Measurements from ENCODE around the gene SLC22A23.

SLC22A23 gene

GRCh38 chr6:3425574-3425973, 31.3 kb downstream of the SLC22A23 start:
- H3K4me3 ChIP-seq (ENCODE audit: low read length): no peak overlapping the region
- H3K9ac ChIP-seq (ENCODE audit: low read length): no peak overlapping the region
- H3K9me3 ChIP-seq (ENCODE audit: control insufficient read depth, low read depth, low read length): no peaks in the 10 kb centered on the region
- H3K27ac ChIP-seq (ENCODE audit: low read length): no peak overlapping the region
- no peaks in the 10 kb centered on the region for H3K36me3 ChIP-seq (ENCODE audit: control insufficient read depth, low read depth, low read length)
- H3K27me3 ChIP-seq (ENCODE audit: control insufficient read depth, insufficient read depth, low read length): no peaks in the 10 kb centered on the region
- H3K4me1 ChIP-seq (ENCODE audit: control insufficient read depth, low read depth, low read length): peaks cover 57% of the 10 kb centered on the region

GRCh38 chr6:3424185-3424927, 32.5 kb downstream of the SLC22A23 start:
- H3K27ac ChIP-seq (ENCODE audit: low read length): no peak overlapping the region

DNA sequence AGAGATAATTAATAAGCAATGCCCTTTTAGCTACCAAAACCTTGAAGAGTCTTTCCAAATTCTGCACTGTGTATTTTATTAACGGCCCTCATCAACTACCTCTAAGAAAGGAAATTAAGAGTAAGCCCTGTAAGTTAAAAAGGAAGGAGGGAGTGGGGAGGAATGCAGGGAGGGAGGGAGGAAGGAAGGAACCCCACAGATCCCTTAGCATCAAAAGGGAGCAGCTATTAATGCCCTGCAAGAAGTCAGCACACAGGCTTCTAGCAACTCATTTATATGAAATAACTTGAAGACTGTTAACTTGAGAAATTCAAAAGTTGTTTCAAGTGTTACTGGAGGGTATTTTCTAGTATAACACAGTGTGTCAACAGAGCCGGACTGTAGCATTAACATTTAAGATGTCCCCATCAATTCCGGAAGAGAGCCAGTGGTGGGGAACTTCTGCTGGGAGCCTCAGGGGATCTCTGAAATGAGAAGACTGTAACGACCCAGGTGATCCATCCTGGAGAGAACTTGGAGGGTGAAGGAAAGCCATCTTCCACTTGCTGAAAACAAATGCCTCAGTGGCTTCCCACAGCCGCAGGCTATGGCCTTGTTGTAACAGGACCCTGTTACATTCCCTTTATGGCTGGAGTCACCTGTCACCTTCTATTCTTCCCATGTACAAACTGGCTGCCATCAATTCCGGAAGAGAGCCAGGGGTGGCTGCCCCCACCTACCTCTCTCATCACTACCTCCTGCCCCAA, 33.2 kb downstream of the SLC22A23 start:
- H3K27ac ChIP-seq (ENCODE audit: low read length): peak overlapping the region; percentile 15
- no peaks in the 10 kb centered on the region for H3K27me3 ChIP-seq (ENCODE audit: control insufficient read depth, insufficient read depth, low read length)
- H3K4me3 ChIP-seq (ENCODE audit: low read length): peak overlapping the region; percentile 31
- no peaks in the 10 kb centered on the region for H3K9me3 ChIP-seq (ENCODE audit: control insufficient read depth, low read depth, low read length)
- no peak overlapping the region for H3K9ac ChIP-seq (ENCODE audit: low read length)
- no peaks in the 10 kb centered on the region for H3K36me3 ChIP-seq (ENCODE audit: control insufficient read depth, low read depth, low read length)
- peaks cover 69% of the 10 kb centered on the region for H3K4me1 ChIP-seq (ENCODE audit: control insufficient read depth, low read depth, low read length)

More at GRCh38 chr6:3424185-3424927, 32.5 kb downstream of the SLC22A23 start:
- H3K9me3 ChIP-seq (ENCODE audit: control insufficient read depth, low read depth, low read length): no peaks in the 10 kb centered on the region
- H3K4me1 ChIP-seq (ENCODE audit: control insufficient read depth, low read depth, low read length): peaks cover 67% of the 10 kb centered on the region
- H3K36me3 ChIP-seq (ENCODE audit: control insufficient read depth, low read depth, low read length): no peaks in the 10 kb centered on the region
- H3K9ac ChIP-seq (ENCODE audit: low read length): no peak overlapping the region
- H3K4me3 ChIP-seq (ENCODE audit: low read length): peak overlapping the region; percentile 31
- H3K27me3 ChIP-seq (ENCODE audit: control insufficient read depth, insufficient read depth, low read length): no peaks in the 10 kb centered on the region

DNA sequence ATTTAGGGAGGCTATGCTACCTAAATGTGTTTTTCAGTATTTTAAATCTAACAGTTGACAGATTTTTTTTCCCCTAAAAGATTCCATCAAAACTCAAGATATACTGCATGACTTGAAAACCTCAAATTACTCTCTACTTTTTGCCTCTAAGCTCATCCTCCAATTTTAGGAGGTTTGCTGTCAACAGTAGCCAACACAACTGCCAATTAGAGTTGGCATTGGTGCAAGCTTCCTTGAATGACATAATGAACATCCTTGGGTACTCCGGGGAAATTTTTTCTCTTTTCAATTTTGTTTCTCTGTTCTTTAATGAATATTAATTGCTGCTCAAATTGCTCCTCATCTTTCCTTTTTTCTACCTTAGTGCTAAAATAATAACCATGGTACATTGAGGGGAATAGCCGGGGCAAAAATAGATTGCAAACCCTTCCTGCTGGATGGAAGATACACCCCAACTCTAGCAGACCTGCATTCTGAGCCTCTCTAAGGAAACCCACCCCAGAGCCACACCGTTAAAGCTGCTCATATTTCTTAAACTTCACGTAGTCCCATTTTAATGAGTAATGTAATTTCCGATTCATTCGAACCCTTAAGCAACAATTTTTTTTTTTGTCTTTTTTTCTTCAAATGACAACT, 34.3 kb downstream of the SLC22A23 start:
- peak overlapping the region; percentile 5 for H3K9ac ChIP-seq (ENCODE audit: low read length)
- H3K4me1 ChIP-seq (ENCODE audit: control insufficient read depth, low read depth, low read length): peaks cover 77% of the 10 kb centered on the region
- no peaks in the 10 kb centered on the region for H3K36me3 ChIP-seq (ENCODE audit: control insufficient read depth, low read depth, low read length)
- H3K9me3 ChIP-seq (ENCODE audit: control insufficient read depth, low read depth, low read length): no peaks in the 10 kb centered on the region
- no peaks in the 10 kb centered on the region for H3K27me3 ChIP-seq (ENCODE audit: control insufficient read depth, insufficient read depth, low read length)
- H3K27ac ChIP-seq (ENCODE audit: low read length): no peak overlapping the region
- H3K4me3 ChIP-seq (ENCODE audit: low read length): peak overlapping the region; percentile 31

- H3K9ac ChIP-seq (ENCODE audit: low read length): peak overlapping the region; percentile 5
- H3K27me3 ChIP-seq (ENCODE audit: control insufficient read depth, insufficient read depth, low read length): no peaks in the 10 kb centered on the region
- no peak overlapping the region for H3K4me3 ChIP-seq (ENCODE audit: low read length)
- H3K9me3 ChIP-seq (ENCODE audit: control insufficient read depth, low read depth, low read length): no peaks in the 10 kb centered on the region
- no peaks in the 10 kb centered on the region for H3K36me3 ChIP-seq (ENCODE audit: control insufficient read depth, low read depth, low read length)
- peaks cover 78% of the 10 kb centered on the region for H3K4me1 ChIP-seq (ENCODE audit: control insufficient read depth, low read depth, low read length)
- peak overlapping the region; percentile 19 for H3K27ac ChIP-seq (ENCODE audit: low read length)
Observed at GRCh38 chr6:3421791-3422434, 34.9 kb downstream of the SLC22A23 start.

GRCh38 chr6:3421143-3421542, 35.7 kb downstream of the SLC22A23 start:
- peaks cover 71% of the 10 kb centered on the region for H3K4me1 ChIP-seq (ENCODE audit: control insufficient read depth, low read depth, low read length)

GRCh38 chr6:3419624-3420272, 37.1 kb downstream of the SLC22A23 start:
- H3K27me3 ChIP-seq (ENCODE audit: control insufficient read depth, insufficient read depth, low read length): no peaks in the 10 kb centered on the region
- no peak overlapping the region for H3K9ac ChIP-seq (ENCODE audit: low read length)
- H3K36me3 ChIP-seq (ENCODE audit: control insufficient read depth, low read depth, low read length): no peaks in the 10 kb centered on the region
- no peak overlapping the region for H3K4me3 ChIP-seq (ENCODE audit: low read length)
- peaks cover 81% of the 10 kb centered on the region for H3K4me1 ChIP-seq (ENCODE audit: control insufficient read depth, low read depth, low read length)
- no peaks in the 10 kb centered on the region for H3K9me3 ChIP-seq (ENCODE audit: control insufficient read depth, low read depth, low read length)
- no peak overlapping the region for H3K27ac ChIP-seq (ENCODE audit: low read length)

More at GRCh38 chr6:3421143-3421542, 35.7 kb downstream of the SLC22A23 start:
- Histone ChIP-seq H3K36me3 (ENCODE audit: control insufficient read depth, low read depth, low read length) (no peaks in the 10 kb centered on the region), H3K9me3 (ENCODE audit: control insufficient read depth, low read depth, low read length) (no peaks in the 10 kb centered on the region), H3K27ac (ENCODE audit: low read length) (no peak overlapping the region), H3K27me3 (ENCODE audit: control insufficient read depth, insufficient read depth, low read length) (no peaks in the 10 kb centered on the region), H3K9ac (ENCODE audit: low read length) (no peak overlapping the region), H3K4me3 (ENCODE audit: low read length) (no peak overlapping the region)

- Histone ChIP-seq H3K9ac (ENCODE audit: low read length) (no peak overlapping the region), H3K36me3 (ENCODE audit: control insufficient read depth, low read depth, low read length) (no peaks in the 10 kb centered on the region), H3K27ac (ENCODE audit: low read length) (no peak overlapping the region), H3K9me3 (ENCODE audit: control insufficient read depth, low read depth, low read length) (no peaks in the 10 kb centered on the region), H3K27me3 (ENCODE audit: control insufficient read depth, insufficient read depth, low read length) (no peaks in the 10 kb centered on the region), H3K4me1 (ENCODE audit: control insufficient read depth, low read depth, low read length) (peaks cover 76% of the 10 kb centered on the region), H3K4me3 (ENCODE audit: low read length) (no peak overlapping the region)
Observed at GRCh38 chr6:3418496-3419060, 38.3 kb downstream of the SLC22A23 start.

DNA sequence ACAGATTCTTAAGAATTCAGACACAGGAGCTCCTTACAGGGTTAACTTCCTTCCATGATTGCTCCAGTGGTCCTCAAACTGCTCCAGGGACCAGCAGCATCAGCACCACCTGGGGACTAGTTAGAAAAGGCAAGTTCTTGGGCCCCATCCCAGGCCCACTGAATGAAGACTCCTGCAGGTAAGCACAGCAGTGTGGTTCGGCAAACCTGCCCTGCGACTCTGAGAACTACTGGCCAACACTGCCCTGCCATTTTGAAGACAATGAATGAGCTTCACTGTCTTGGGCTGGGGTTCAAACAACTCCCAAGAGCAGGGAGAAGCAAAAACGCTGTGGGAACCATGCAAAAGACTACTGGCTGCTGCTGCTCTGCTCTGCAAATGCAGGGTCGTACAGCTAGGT, 39.4 kb downstream of the SLC22A23 start:
- Histone ChIP-seq H3K36me3 (ENCODE audit: control insufficient read depth, low read depth, low read length) (peaks cover 1% of the 10 kb centered on the region), H3K27ac (ENCODE audit: low read length) (no peak overlapping the region), H3K4me1 (ENCODE audit: control insufficient read depth, low read depth, low read length) (peaks cover 65% of the 10 kb centered on the region)

DNA sequence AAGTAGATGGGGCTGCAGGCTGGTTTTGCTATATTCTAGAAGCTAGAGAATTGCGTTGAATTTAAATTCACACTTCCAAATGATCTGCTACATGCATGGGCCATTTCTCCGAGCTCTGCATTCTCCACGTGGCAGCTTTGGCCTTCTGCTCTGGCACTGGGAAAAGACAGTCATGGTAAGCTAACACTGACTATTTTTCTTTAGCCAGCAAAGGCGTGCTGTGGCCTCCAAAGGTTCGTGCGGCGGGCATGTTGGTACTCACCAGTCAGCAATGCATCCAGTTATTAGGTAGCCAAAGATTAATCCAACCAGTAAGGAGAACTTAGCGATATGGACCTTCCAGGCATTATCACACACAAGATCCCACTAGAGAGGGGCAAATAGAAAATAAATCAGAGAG, 41.4 kb downstream of the SLC22A23 start:
- Histone ChIP-seq H3K36me3 (ENCODE audit: control insufficient read depth, low read depth, low read length) (peaks cover 4% of the 10 kb centered on the region), H3K27ac (ENCODE audit: low read length) (no peak overlapping the region)

More for the DNA sequence above, 39.4 kb downstream of the SLC22A23 start:
- no peaks in the 10 kb centered on the region for H3K9me3 ChIP-seq (ENCODE audit: control insufficient read depth, low read depth, low read length)
- H3K27me3 ChIP-seq (ENCODE audit: control insufficient read depth, insufficient read depth, low read length): no peaks in the 10 kb centered on the region
- H3K4me3 ChIP-seq (ENCODE audit: low read length): no peak overlapping the region
- no peak overlapping the region for H3K9ac ChIP-seq (ENCODE audit: low read length)

More for the DNA sequence above, 41.4 kb downstream of the SLC22A23 start:
- Histone ChIP-seq H3K9me3 (ENCODE audit: control insufficient read depth, low read depth, low read length) (no peaks in the 10 kb centered on the region), H3K4me1 (ENCODE audit: control insufficient read depth, low read depth, low read length) (peaks cover 53% of the 10 kb centered on the region), H3K9ac (ENCODE audit: low read length) (no peak overlapping the region), H3K27me3 (ENCODE audit: control insufficient read depth, insufficient read depth, low read length) (no peaks in the 10 kb centered on the region), H3K4me3 (ENCODE audit: low read length) (no peak overlapping the region)

All from iPS-18a (cell line).